Panc1 (cell line): ENCODE data around the gene ERICH3. TPM values are rescaled to one million over a fixed set of nuclear protein-coding genes. Genes with fewer than 3 reads are reported as not detected.

ENCODE experiments used
- ATAC-seq: fragments of 200-7000 bp; cut with Tn5 transposase; 2 replicates; pipeline ENCODE4 v1.9.1; 2020; ENCODE audit warnings: mild to moderate bottlenecking, moderate library complexity
- BruUV-seq: library from RNA; stranded (reverse); fragments of 400-500 nt; replicated peaks from 2 replicates; lab custom pipeline; 2021; lab: Mats Ljungman, UMichigan
- CTCF ChIA-PET: fragments of 300-600 bp; sonication (Branson Sonifier 250); formaldehyde crosslinking; loops from one replicate; lab custom pipeline; 2022; ENCODE audit warnings: antibody characterized with exemption; lab: Charles Lee
- POLR2A ChIA-PET: fragments of 300-600 bp; sonication (Branson Sonifier 250); formaldehyde crosslinking; loops from one replicate; lab custom pipeline; 2022; ENCODE audit warnings: antibody characterized with exemption; lab: Charles Lee
- DNase-seq: peaks from one replicate; pipeline ENCODE4 v3.0.0-alpha.2; 2010; ENCODE audit warnings: low read depth, low spot score
- H3K27ac ChIP-seq: 2 replicates; pipeline ENCODE4 v1.5.1; 2011; ENCODE audit warnings: mild to moderate bottlenecking, low read length, inconsistent platforms
- H3K27me3 ChIP-seq: fragments of 200-500 bp; sonication (Bioruptor generic); 2 replicates; pipeline ENCODE4 v1.6.0; 2014; ENCODE audit warnings: low read length, inconsistent platforms; ENCODE audit not compliant: control insufficient read depth, insufficient read depth
- H3K36me3 ChIP-seq: fragments of 200-500 bp; sonication (Bioruptor generic); 2 replicates; pipeline ENCODE4 v1.5.1; 2014; ENCODE audit warnings: inconsistent platforms, mild to moderate bottlenecking, low read length, moderate library complexity; ENCODE audit not compliant: control insufficient read depth, insufficient read depth
- H3K4me1 ChIP-seq: 2 replicates; pipeline ENCODE4 v1.5.1; 2011; ENCODE audit warnings: inconsistent platforms, mild to moderate bottlenecking, low read length, moderate library complexity; ENCODE audit not compliant: control insufficient read depth, insufficient read depth
- H3K4me3 ChIP-seq, 2 experiments: 2 replicates each; pipeline ENCODE4 v1.5.1; 2011 to 2012; ENCODE audit warnings: low read depth in 2 of 2, low read length in 2 of 2, mild to moderate bottlenecking in 2 of 2, inconsistent platforms in 1 of 2, moderate library complexity in 1 of 2
- H3K9me3 ChIP-seq: fragments of 200-500 bp; sonication (Bioruptor generic); 2 replicates; pipeline ENCODE4 v1.5.1; 2014; ENCODE audit warnings: low read depth, mild to moderate bottlenecking, inconsistent platforms, low read length, moderate library complexity; ENCODE audit not compliant: control insufficient read depth, insufficient read depth
- CTCF ChIP-seq: fragments of 450-650 bp; IDR thresholded peaks from 2 replicates; pipeline ENCODE4 v1.5.1; 2017; ENCODE audit warnings: mild to moderate bottlenecking
- POLR2AphosphoS5 ChIP-seq: IDR thresholded peaks from 2 replicates; pipeline ENCODE4 v1.6.1; 2012; ENCODE audit warnings: mild to moderate bottlenecking, low read depth, low read length, moderate library complexity
- REST ChIP-seq, 2 experiments: IDR thresholded peaks; 2 replicates each; pipeline ENCODE4 v1.6.1; 2011 to 2012; ENCODE audit warnings: low read depth in 2 of 2, control low read depth in 1 of 2, low read length in 1 of 2, mild to moderate bottlenecking in 1 of 2, moderate library complexity in 1 of 2; ENCODE audit not compliant: insufficient read depth in 1 of 2
- SIN3A ChIP-seq: IDR thresholded peaks from 2 replicates; pipeline ENCODE4 v1.6.1; 2012; ENCODE audit warnings: low read depth, mild to moderate bottlenecking, low read length, moderate library complexity, borderline replicate concordance; ENCODE audit not compliant: insufficient read depth
- TCF7L2 ChIP-seq: IDR thresholded peaks from 2 replicates; pipeline ENCODE4 v1.6.1; 2011; ENCODE audit warnings: mild to moderate bottlenecking, low read depth, low read length, inconsistent platforms
- in situ Hi-C: cut with HindIII; loops from 2 replicates; pipeline ENCODE4 v1.10.0; 2016; ENCODE audit warnings: low sequenced_read_pairs, low pct_unique_long_range_greater_than_20kb
- intact Hi-C: fragments of 100-400 bp; cut with micrococcal nuclease; formaldehyde crosslinking; loops from one replicate; pipeline ENCODE4 v1.10.0; 2022; ENCODE audit not compliant: unreplicated experiment
- total RNA-seq: library from RNA; stranded (reverse); gene quantifications from one replicate; pipeline ENCODE4 v1.2.1, GENCODE V29; 2021; ENCODE audit not compliant: unreplicated experiment

The ERICH3 gene
- total RNA-seq, 1 experiment from 2014 or later: not detected

GRCh38 chr1:74681851-74682250 lies 8.3 kb upstream of the ERICH3 start:
- no peak for TF ChIP-seq SIN3A
- no peak for TF ChIP-seq REST (IDR thresholded peaks at IDR 0.05; ENCODE audit: insufficient read depth in 1 of 2, low read depth in 2 of 2, low read length in 1 of 2)
- TF ChIP-seq CTCF: no peak
- no peak for TF ChIP-seq TCF7L2
- no peak for TF ChIP-seq POLR2AphosphoS5
- H3K4me3 ChIP-seq: no peak overlapping the region
- POLR2A ChIA-PET: no interaction called here
- in situ Hi-C loops (no loop called here), intact Hi-C loops (loop anchor here (10.0 kb wide), 1 partner anchor 177 kb away; no protein-coding TSS in a partner anchor)
- H3K4me1 ChIP-seq: no peaks in the 10 kb centered on the region
- no TSS peak for BruUV-seq
- DNase-seq (no peak), ATAC-seq (no peak)
- H3K27me3 ChIP-seq: no peaks in the 10 kb centered on the region; the same call in 1 of the 2 replicates
- H3K9me3 ChIP-seq: no peaks in the 10 kb centered on the region
- no peaks in the 10 kb centered on the region for H3K36me3 ChIP-seq
- no peak overlapping the region for H3K27ac ChIP-seq
- CTCF ChIA-PET: no interaction called here

GRCh38 chr1:74681449-74681848 lies 7.9 kb upstream of the ERICH3 start:
- no peak for TF ChIP-seq TCF7L2
- no peak for TF ChIP-seq POLR2AphosphoS5
- no peak for TF ChIP-seq REST (IDR thresholded peaks at IDR 0.05; ENCODE audit: insufficient read depth in 1 of 2, low read depth in 2 of 2, low read length in 1 of 2)
- no peak for TF ChIP-seq CTCF
- no peak for TF ChIP-seq SIN3A
- Histone ChIP-seq H3K4me1 (no peaks in the 10 kb centered on the region), H3K36me3 (no peaks in the 10 kb centered on the region), H3K4me3 (no peak overlapping the region), H3K9me3 (no peaks in the 10 kb centered on the region), H3K27ac (no peak overlapping the region), H3K27me3 (no peaks in the 10 kb centered on the region; the same call in 1 of the 2 replicates)
- BruUV-seq: no TSS peak
- CTCF ChIA-PET: no interaction called here
- DNase-seq (no peak), ATAC-seq (no peak)
- in situ Hi-C loops: no loop called here
- intact Hi-C loops: loop anchor here (10.0 kb wide), 1 partner anchor 177 kb away; no protein-coding TSS in a partner anchor
- POLR2A ChIA-PET: no interaction called here
